Mucosa of descending colon (tissue), 3 donors: ENCODE results near the gene DSCAM. TPM values are rescaled to one million over a fixed set of nuclear protein-coding genes. Genes with fewer than 3 reads are reported as not detected.

Experiments used
- ATAC-seq: fragments of 200-7000 bp; cut with Tn5 transposase; one replicate; pipeline ENCODE4 v1.9.1; 2020; ENCODE audit warnings: mild to moderate bottlenecking, moderate library complexity
- DNase-seq, 3 donors: peaks; one replicate each; pipeline ENCODE4 v3.0.0-alpha.2; 2020
- H3K36me3 ChIP-seq: fragments of 200-600 bp; one replicate; pipeline ENCODE4 v1.8.0; 2021; ENCODE audit warnings: low read depth, mild to moderate bottlenecking
- H3K4me1 ChIP-seq: fragments of 200-600 bp; one replicate; pipeline ENCODE4 v1.8.0; 2021; ENCODE audit warnings: low read depth, mild to moderate bottlenecking
- H3K4me3 ChIP-seq: fragments of 200-600 bp; one replicate; pipeline ENCODE4 v1.8.0; 2021; ENCODE audit warnings: mild to moderate bottlenecking
- H3K9me3 ChIP-seq: fragments of 200-600 bp; one replicate; pipeline ENCODE4 v1.8.0; 2021; ENCODE audit warnings: mild to moderate bottlenecking
- intact Hi-C, 2 donors: fragments of 100-400 bp; cut with DNase I in 1 of 2; cut with micrococcal nuclease in 1 of 2; formaldehyde crosslinking; loops; one replicate each; pipeline versions ENCODE4 v1.11.0 to v1.11.1; 2022; cut with DNase I, micrococcal nuclease
- total RNA-seq, 3 donors: library from RNA; stranded (reverse); fragmentation: NEBNext Ultra II Directional in 2 of 3; extraction: Animal tissue kit (Norgen Biotek cat#: 25700) in 2 of 3; gene quantifications; one replicate each; pipeline versions ENCODE4 v1.2.1 to v1.2.4, GENCODE V29; 2021 to 2023
- TF ChIP-seq, protein P1 (sequence below): fragments of 200-600 bp; IDR thresholded peaks from one replicate; pipeline ENCODE4 v1.8.0; 2022; ENCODE audit warnings: antibody characterized with exemption, mild to moderate bottlenecking
- donor health status: DM: no; HTN: no; CAD: no; lungs with moderate emphysema.
- donor health status: DM: no; HTN: no; CAD: no.
- donor health status: DM: no; HTN: yes; CAD: no.

Gene DSCAM
- total RNA-seq, 3 donors from 2014 or later = 0.35 TPM; not detected in 2

DNA sequence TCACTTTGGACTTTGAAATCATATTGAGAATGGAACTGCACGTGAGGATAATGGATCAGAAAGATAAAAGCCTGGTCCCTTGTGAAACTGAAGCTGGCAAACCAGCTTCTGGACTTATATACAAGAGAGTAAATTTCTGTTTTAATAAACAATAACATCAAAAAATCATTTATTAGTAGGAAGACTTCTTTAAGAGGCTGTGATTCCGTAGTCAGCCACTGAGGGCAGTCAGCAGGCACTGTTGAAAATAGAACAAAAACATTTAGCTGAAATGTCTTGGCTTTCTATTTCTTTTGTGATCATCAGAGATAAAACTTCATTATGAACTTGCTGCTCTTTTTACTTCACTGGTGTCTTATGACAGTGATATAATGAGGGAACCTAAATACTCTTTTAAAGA, 490.3 kb downstream of the DSCAM start:
- intact Hi-C loops = no loop called here
- TF ChIP-seq, protein P1, sequence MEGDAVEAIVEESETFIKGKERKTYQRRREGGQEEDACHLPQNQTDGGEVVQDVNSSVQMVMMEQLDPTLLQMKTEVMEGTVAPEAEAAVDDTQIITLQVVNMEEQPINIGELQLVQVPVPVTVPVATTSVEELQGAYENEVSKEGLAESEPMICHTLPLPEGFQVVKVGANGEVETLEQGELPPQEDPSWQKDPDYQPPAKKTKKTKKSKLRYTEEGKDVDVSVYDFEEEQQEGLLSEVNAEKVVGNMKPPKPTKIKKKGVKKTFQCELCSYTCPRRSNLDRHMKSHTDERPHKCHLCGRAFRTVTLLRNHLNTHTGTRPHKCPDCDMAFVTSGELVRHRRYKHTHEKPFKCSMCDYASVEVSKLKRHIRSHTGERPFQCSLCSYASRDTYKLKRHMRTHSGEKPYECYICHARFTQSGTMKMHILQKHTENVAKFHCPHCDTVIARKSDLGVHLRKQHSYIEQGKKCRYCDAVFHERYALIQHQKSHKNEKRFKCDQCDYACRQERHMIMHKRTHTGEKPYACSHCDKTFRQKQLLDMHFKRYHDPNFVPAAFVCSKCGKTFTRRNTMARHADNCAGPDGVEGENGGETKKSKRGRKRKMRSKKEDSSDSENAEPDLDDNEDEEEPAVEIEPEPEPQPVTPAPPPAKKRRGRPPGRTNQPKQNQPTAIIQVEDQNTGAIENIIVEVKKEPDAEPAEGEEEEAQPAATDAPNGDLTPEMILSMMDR = no peak
- DNase-seq (no peak), ATAC-seq (no peak)
- peaks cover 4% of the 10 kb centered on the region for H3K9me3 ChIP-seq
- no peak overlapping the region for H3K4me3 ChIP-seq
- no peaks in the 10 kb centered on the region for H3K4me1 ChIP-seq
- H3K36me3 ChIP-seq = no peaks in the 10 kb centered on the region

DNA sequence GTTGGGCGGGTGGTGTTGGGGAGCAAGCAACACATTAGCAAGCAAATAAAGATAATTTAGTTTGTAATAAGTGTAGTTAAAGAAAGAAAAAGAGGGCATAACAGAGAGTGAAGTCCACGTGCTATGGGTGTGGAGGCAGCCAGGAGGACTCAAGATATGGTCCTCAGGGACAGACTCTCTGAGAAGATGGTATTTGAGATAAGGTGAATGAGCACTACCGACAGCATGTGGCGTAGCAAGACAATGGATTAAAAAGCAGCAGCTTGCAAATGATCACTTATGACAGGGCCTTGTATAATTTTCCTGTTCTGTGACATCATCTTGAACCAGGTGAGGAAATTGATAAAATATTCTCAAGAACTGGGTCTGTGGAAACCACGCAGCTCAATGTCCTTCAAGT, 491.9 kb downstream of the DSCAM start:
- DNase-seq (no peak), ATAC-seq (no peak)
- Histone ChIP-seq H3K9me3 (peaks cover 4% of the 10 kb centered on the region), H3K36me3 (no peaks in the 10 kb centered on the region), H3K4me1 (no peaks in the 10 kb centered on the region), H3K4me3 (no peak overlapping the region)
- intact Hi-C loops = no loop called here
- TF ChIP-seq, protein P1 = no peak

DNA sequence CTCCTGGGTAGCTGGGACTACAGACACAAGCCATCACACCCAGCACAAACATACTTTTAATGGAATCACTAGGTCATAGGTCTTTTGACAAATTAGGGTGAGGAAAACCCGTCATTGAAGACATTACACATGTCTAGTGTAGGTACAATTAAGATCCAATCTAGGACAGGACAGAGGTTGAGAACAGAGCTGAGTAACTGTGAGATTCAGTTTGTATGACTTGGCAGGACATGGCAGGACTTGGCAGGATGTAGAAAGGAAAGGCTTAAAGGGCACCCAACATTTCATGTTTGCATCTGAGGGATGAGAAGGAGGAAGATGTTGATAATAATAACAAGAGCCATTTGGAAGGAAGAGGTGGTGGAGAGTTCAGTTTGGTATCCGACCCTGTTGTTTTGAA, 496.0 kb downstream of the DSCAM start:
- Histone ChIP-seq H3K36me3 (no peaks in the 10 kb centered on the region), H3K4me3 (no peak overlapping the region), H3K4me1 (no peaks in the 10 kb centered on the region), H3K9me3 (peaks cover 7% of the 10 kb centered on the region)
- intact Hi-C loops = no loop called here
- DNase-seq (no peak), ATAC-seq (no peak)
- TF ChIP-seq, protein P1 = no peak

DNA sequence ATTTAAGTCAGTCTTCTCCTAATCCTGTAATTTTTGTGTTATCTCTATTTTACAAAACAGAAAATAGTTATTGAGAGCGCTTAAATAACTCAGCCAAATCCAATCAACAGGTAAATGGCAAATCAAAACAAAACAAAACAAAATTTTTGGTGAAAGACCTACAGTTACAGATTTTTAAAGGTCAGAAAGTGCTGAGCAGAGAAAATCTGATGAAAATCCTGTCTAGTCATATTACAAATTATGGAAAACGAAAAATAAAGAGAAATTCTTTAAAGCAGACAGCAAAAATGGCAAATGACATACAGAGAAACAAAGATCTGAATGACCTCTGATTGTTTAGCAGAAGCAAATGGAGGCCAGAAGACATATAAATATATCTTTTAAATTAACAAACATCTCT, 497.4 kb downstream of the DSCAM start:
- H3K9me3 ChIP-seq = peaks cover 7% of the 10 kb centered on the region
- TF ChIP-seq, protein P1 = no peak
- DNase-seq = no peak
- no peak overlapping the region for H3K4me3 ChIP-seq
- no peaks in the 10 kb centered on the region for H3K36me3 ChIP-seq
- intact Hi-C loops = no loop called here
- no peaks in the 10 kb centered on the region for H3K4me1 ChIP-seq
- no peak for ATAC-seq

DNA sequence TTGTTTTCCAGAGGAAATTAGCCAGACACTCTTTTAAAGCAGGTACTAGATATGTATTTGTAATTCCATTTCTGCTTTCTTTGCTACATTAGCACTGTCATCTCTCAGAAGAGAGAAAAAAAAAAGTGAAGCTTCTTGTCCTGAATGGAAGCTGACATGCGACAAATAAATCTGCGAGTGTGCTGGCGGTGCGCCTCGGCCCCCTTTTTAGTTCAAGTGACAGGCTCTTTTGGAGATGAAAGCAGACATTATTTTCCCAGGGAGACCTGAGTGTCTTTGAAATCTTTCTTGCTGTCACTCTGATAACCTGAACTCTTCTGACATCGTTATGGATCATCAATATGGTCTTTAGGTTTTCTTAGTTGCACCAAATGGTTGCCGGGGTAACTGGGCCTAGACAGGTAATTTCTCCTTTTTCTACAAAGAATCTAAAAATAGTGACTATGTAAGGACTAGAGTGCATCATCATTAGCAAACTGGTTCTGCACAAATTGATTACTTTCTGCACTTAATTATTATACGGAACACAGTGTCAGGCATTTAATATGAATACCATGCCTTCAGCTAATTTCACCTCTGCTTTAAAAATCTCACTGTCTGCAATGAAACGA, 501.1 kb downstream of the DSCAM start:
- ATAC-seq (no peak), DNase-seq (no peak)
- Histone ChIP-seq H3K4me1 (no peaks in the 10 kb centered on the region), H3K4me3 (no peak overlapping the region), H3K36me3 (no peaks in the 10 kb centered on the region), H3K9me3 (peaks cover 3% of the 10 kb centered on the region)
- intact Hi-C loops = no loop called here
- TF ChIP-seq, protein P1 = no peak

DNA sequence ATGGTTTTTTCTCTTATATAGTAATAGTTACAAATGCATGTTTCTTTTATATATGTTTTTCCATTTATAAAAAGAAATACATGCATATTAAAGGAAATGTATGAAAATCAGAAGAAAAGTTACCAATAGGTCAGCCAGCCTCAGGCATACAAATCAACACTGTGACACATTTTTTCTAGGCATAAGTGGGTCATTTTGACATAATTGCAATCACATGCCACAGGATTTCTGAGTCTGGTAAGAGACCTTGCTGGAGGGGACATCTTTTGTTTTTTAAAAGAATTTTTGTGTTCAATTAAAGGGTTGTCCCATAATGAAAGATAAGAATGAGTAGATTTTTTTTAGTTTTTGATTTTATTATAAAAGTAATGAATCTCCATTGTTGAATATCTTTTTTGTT, 506.6 kb downstream of the DSCAM start:
- no peaks in the 10 kb centered on the region for H3K4me1 ChIP-seq
- intact Hi-C loops = no loop called here
- no peaks in the 10 kb centered on the region for H3K36me3 ChIP-seq
- H3K9me3 ChIP-seq = no peaks in the 10 kb centered on the region
- ATAC-seq (no peak), DNase-seq (no peak)
- TF ChIP-seq, protein P1 = no peak
- no peak overlapping the region for H3K4me3 ChIP-seq
